OCI-LY3 (cell line): ENCODE measurements around the gene CCDC152.

Experiments used
- EZH2phosphoT487 ChIP-seq: fragments of 200-600 bp; shearing (Covaris generic); IDR thresholded peaks from 2 replicates; pipeline ENCODE4 v1.6.1; 2018; ENCODE audit warnings: antibody characterized with exemption, mixed run types, low read depth
- TF ChIP-seq, protein P1 (sequence below): fragments of 200-600, 300-600 bp; sonication (generic); IDR thresholded peaks from 2 replicates; pipeline ENCODE4 v1.5.1; 2014; ENCODE audit warnings: antibody characterized with exemption, low read length, low read depth

DNA sequence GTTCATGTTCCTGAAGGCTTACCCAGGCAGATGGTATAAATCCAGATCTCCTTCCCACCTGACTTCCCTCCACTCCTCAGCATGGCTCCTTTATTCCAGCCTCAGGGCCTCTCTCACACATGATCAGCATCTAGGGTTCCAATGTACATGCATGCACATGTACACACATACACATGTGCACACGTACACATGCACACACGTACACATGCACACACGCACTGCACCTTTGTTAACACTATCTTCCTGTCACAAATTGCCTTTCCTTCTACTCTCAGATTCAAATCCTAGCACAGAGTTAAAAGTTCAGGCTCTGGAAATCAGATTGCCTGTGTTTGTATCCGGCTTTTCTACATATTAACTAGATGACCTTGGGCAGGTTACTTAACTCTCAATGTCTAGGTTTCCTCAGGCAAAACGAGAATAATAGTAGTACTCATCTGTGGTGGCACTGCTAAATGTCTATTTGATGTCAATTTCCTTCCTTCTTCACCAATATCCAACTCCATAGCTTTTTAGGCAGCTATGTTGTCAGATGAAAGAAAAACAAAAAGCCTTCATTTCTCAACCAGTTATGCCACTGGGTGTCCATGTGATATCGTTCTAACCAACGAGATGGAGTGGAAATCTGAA is 67.8 kb downstream of the CCDC152 start:
- TF ChIP-seq, protein P1, sequence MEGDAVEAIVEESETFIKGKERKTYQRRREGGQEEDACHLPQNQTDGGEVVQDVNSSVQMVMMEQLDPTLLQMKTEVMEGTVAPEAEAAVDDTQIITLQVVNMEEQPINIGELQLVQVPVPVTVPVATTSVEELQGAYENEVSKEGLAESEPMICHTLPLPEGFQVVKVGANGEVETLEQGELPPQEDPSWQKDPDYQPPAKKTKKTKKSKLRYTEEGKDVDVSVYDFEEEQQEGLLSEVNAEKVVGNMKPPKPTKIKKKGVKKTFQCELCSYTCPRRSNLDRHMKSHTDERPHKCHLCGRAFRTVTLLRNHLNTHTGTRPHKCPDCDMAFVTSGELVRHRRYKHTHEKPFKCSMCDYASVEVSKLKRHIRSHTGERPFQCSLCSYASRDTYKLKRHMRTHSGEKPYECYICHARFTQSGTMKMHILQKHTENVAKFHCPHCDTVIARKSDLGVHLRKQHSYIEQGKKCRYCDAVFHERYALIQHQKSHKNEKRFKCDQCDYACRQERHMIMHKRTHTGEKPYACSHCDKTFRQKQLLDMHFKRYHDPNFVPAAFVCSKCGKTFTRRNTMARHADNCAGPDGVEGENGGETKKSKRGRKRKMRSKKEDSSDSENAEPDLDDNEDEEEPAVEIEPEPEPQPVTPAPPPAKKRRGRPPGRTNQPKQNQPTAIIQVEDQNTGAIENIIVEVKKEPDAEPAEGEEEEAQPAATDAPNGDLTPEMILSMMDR, result no peak
- no peak for TF ChIP-seq EZH2phosphoT487
